SK-N-SH treated with all-trans-retinoic acid at 6 μM for 48 hours (cell line): ENCODE measurements around the gene FBXO48.

ENCODE experiments used
- ATAC-seq: fragments of 200-7000 bp; cut with Tn5 transposase; 3 replicates; pipeline ENCODE4 v1.9.1; 2020; ENCODE audit warnings: mild to moderate bottlenecking, moderate library complexity
- ARNTL ChIP-seq: fragments of 450-650 bp; formaldehyde crosslinking; IDR thresholded peaks from 2 replicates; pipeline ENCODE4 v1.5.0; 2020; ENCODE audit warnings: low read depth, mild to moderate bottlenecking, moderate library complexity, borderline replicate concordance
- BACH2 ChIP-seq: fragments of 250-450 bp; sonication (Bioruptor Pico); IDR thresholded peaks from 2 replicates; pipeline ENCODE4 v1.9.0; 2021; ENCODE audit warnings: mild to moderate bottlenecking, borderline replicate concordance
- CREB5 ChIP-seq: fragments of 250-450 bp; sonication (Bioruptor Pico); IDR thresholded peaks from 2 replicates; pipeline ENCODE4 v1.5.1; 2020; ENCODE audit warnings: low read depth, mild to moderate bottlenecking, moderate library complexity
- CSDC2 ChIP-seq: fragments of 250-450 bp; sonication (Bioruptor Pico); IDR thresholded peaks from 2 replicates; pipeline ENCODE4 v1.5.0; 2020; ENCODE audit warnings: mild to moderate bottlenecking, moderate library complexity
- CSRNP3 ChIP-seq: fragments of 250-450 bp; sonication (Bioruptor Pico); IDR thresholded peaks from 2 replicates; pipeline ENCODE4 v1.5.1; 2021; ENCODE audit warnings: mild to moderate bottlenecking, moderate library complexity
- ESRRG ChIP-seq: fragments of 250-450 bp; sonication (Bioruptor Pico); IDR thresholded peaks from 2 replicates; pipeline ENCODE4 v1.6.1; 2021; ENCODE audit warnings: mild to moderate bottlenecking
- ISL1 ChIP-seq: fragments of 250-450 bp; sonication (Bioruptor Pico); IDR thresholded peaks from 2 replicates; pipeline ENCODE4 v2.1.2; 2022; ENCODE audit warnings: mild to moderate bottlenecking, moderate library complexity
- OSR1 ChIP-seq: fragments of 250-450 bp; sonication (Bioruptor Pico); IDR thresholded peaks from 2 replicates; pipeline ENCODE4 v1.8.0; 2022; ENCODE audit warnings: moderate library complexity, mild to moderate bottlenecking, inconsistent platforms
- POU6F1 ChIP-seq: fragments of 250-450 bp; sonication (Bioruptor Pico); IDR thresholded peaks from 2 replicates; pipeline ENCODE4 v1.8.0; 2021; ENCODE audit warnings: low read depth, mild to moderate bottlenecking, moderate library complexity, borderline replicate concordance
- PPARA ChIP-seq: fragments of 250-450 bp; sonication (Bioruptor Pico); IDR thresholded peaks from 2 replicates; pipeline ENCODE4 v1.5.0; 2020; ENCODE audit warnings: mild to moderate bottlenecking, borderline replicate concordance
- RARB ChIP-seq: fragments of 250-450 bp; sonication (Bioruptor Pico); IDR thresholded peaks from 2 replicates; pipeline ENCODE4 v1.8.0; 2021; ENCODE audit warnings: mild to moderate bottlenecking, moderate library complexity
- TCF4 ChIP-seq: fragments of 250-450 bp; sonication (Bioruptor Pico); IDR thresholded peaks from 2 replicates; pipeline ENCODE4 v1.8.0; 2021; ENCODE audit warnings: mild to moderate bottlenecking, moderate library complexity, borderline replicate concordance
- TOX ChIP-seq: fragments of 250-450 bp; sonication (Bioruptor Pico); IDR thresholded peaks from 2 replicates; pipeline ENCODE4 v1.8.0; 2021; ENCODE audit warnings: mild to moderate bottlenecking, moderate library complexity, borderline replicate concordance
- ZFP30 ChIP-seq: fragments of 450-650 bp; formaldehyde crosslinking; IDR thresholded peaks from 2 replicates; pipeline ENCODE4 v1.5.0; 2022; ENCODE audit warnings: mild to moderate bottlenecking, moderate library complexity
- ZNF565 ChIP-seq: fragments of 450-650 bp; formaldehyde crosslinking; conservative IDR thresholded peaks from 2 replicates; pipeline ENCODE4 v1.5.0; 2020; ENCODE audit warnings: low read depth, mild to moderate bottlenecking, moderate library complexity
- ZNF70 ChIP-seq: fragments of 450-650 bp; formaldehyde crosslinking; IDR thresholded peaks from 2 replicates; pipeline ENCODE4 v1.5.0; 2020; ENCODE audit warnings: mild to moderate bottlenecking, moderate library complexity
- ZNF8 ChIP-seq: fragments of 450-650 bp; formaldehyde crosslinking; IDR thresholded peaks from 2 replicates; pipeline ENCODE4 v1.5.0; 2020; ENCODE audit warnings: mild to moderate bottlenecking, moderate library complexity
- TF ChIP-seq, protein P1 (sequence below): fragments of 250-450 bp; sonication (Bioruptor Pico); IDR thresholded peaks from 2 replicates; pipeline ENCODE4 v1.5.0; 2020; ENCODE audit warnings: mild to moderate bottlenecking, moderate library complexity

The FBXO48 gene

GRCh38 chr2:68418855-68419254, 48.2 kb downstream of the FBXO48 start (continued):
- TF ChIP-seq POU6F1 (no peak), BACH2 (no peak), TOX (CRISPR knock-in tag) (no peak), ZNF8 (no peak), ARNTL (CRISPR knock-in tag) (no peak), TCF4 (no peak), ZNF565 (no peak), PPARA (CRISPR knock-in tag) (no peak), CSDC2 (CRISPR knock-in tag) (no peak), OSR1 (CRISPR knock-in tag) (no peak)
- TF ChIP-seq, all 23 proteins: peak for 0

DNA sequence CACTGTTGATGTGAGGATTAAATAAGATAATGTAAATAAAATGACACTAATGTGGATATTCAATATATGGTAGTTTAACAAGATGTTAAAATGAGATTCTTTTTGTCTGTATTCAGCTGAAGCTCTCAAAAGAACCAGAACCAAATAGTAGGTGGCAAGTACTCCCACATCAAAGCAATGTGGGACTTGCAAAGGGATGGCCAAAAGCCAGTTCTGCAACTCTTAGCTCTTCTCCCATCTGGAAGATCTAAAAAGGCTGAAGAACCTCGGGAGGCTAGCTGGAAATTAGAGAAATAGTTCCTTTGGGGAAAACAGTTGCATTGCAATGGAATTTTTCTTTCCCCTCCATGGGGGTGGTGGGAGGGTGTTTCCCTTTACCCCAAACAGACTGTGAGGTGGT, 48.7 kb downstream of the FBXO48 start:
- no peak for ATAC-seq
- TF ChIP-seq BACH2 (no peak), RARB (no peak), CSRNP3 (CRISPR knock-in tag) (no peak)

DNA sequence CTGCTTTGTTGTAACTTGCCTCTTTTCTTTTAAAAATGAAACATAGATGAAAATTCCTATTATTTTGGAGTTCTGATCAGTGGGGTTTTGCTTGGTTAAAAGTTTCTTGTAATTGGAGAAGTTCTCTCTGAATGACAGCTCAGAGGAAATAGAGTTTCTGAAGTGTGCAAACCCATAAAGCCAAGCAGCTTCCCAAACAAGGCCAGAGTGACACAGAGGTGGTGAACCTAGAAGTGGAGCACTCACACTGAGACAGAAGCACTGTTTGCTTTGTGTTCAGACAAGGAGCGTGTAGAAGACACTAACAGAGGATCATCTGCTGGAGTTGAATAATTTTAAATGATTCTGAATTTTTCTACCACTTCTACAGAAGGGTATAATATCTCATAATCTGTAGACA, 49.2 kb downstream of the FBXO48 start:
- no peak for ATAC-seq
- TF ChIP-seq ARNTL (CRISPR knock-in tag) (no peak), POU6F1 (no peak), ZNF8 (no peak), CSRNP3 (CRISPR knock-in tag) (no peak), ZNF565 (no peak), CREB5 (no peak), ZFP30 (CRISPR knock-in tag) (no peak), ESRRG (CRISPR knock-in tag) (no peak), OSR1 (CRISPR knock-in tag) (no peak), TOX (CRISPR knock-in tag) (no peak), BACH2 (no peak)
- TF ChIP-seq, protein P1, sequence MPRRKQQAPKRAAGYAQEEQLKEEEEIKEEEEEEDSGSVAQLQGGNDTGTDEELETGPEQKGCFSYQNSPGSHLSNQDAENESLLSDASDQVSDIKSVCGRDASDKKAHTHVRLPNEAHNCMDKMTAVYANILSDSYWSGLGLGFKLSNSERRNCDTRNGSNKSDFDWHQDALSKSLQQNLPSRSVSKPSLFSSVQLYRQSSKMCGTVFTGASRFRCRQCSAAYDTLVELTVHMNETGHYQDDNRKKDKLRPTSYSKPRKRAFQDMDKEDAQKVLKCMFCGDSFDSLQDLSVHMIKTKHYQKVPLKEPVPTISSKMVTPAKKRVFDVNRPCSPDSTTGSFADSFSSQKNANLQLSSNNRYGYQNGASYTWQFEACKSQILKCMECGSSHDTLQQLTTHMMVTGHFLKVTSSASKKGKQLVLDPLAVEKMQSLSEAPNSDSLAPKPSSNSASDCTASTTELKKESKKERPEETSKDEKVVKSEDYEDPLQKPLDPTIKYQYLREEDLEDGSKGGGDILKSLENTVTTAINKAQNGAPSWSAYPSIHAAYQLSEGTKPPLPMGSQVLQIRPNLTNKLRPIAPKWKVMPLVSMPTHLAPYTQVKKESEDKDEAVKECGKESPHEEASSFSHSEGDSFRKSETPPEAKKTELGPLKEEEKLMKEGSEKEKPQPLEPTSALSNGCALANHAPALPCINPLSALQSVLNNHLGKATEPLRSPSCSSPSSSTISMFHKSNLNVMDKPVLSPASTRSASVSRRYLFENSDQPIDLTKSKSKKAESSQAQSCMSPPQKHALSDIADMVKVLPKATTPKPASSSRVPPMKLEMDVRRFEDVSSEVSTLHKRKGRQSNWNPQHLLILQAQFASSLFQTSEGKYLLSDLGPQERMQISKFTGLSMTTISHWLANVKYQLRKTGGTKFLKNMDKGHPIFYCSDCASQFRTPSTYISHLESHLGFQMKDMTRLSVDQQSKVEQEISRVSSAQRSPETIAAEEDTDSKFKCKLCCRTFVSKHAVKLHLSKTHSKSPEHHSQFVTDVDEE (CRISPR knock-in tag): no peak

GRCh38 chr2:68416081-68416675, 50.9 kb downstream of the FBXO48 start:
- TF ChIP-seq TOX (CRISPR knock-in tag) (no peak), ZNF70 (CRISPR knock-in tag) (no peak), ZNF8 (no peak), CSRNP3 (CRISPR knock-in tag) (no peak), ISL1 (CRISPR knock-in tag) (no peak)
- no peak for ATAC-seq
